Liver (tissue), 3 donors: ENCODE measurements around the gene LSMEM2.

Source experiments
- EGR1 ChIP-seq, 2 donors: IDR thresholded peaks; 2 replicates each; pipeline ENCODE4 v1.6.1; 2016 to 2018; ENCODE audit warnings: antibody characterized with exemption in 2 of 2, low read depth in 2 of 2
- GABPA ChIP-seq, 2 donors: IDR thresholded peaks in 1 of 2; conservative IDR thresholded peaks in 1 of 2; 2 replicates each; pipeline ENCODE4 v1.6.1; 2016; ENCODE audit warnings: antibody characterized with exemption in 2 of 2, mild to moderate bottlenecking in 1 of 2, moderate library complexity in 1 of 2
- RAD21 ChIP-seq, 2 donors: IDR thresholded peaks; 2 replicates each; pipeline ENCODE4 v1.6.1; 2016; ENCODE audit warnings: antibody characterized with exemption in 2 of 2, mild to moderate bottlenecking in 2 of 2
- TAF1 ChIP-seq: conservative IDR thresholded peaks from 2 replicates; pipeline ENCODE4 v1.6.1; 2016; ENCODE audit warnings: antibody characterized with exemption, mild to moderate bottlenecking
- YY1 ChIP-seq: IDR thresholded peaks from 2 replicates; pipeline ENCODE4 v1.6.1; 2016; ENCODE audit warnings: antibody characterized with exemption, mild to moderate bottlenecking
- TF ChIP-seq, protein P1 (sequence below): fragments of 150-350 bp; IDR thresholded peaks from 2 replicates; pipeline ENCODE4 v1.5.1; 2017; ENCODE audit warnings: improper control_type of control experiment, low read depth, low read length; ENCODE audit not compliant: missing input control
- TF ChIP-seq, protein P2 (sequence below): IDR thresholded peaks from 2 replicates; pipeline ENCODE4 v1.6.1; 2016; ENCODE audit warnings: antibody characterized with exemption
- donor health status: healthy.
- donor health status: healthy.

DNA sequence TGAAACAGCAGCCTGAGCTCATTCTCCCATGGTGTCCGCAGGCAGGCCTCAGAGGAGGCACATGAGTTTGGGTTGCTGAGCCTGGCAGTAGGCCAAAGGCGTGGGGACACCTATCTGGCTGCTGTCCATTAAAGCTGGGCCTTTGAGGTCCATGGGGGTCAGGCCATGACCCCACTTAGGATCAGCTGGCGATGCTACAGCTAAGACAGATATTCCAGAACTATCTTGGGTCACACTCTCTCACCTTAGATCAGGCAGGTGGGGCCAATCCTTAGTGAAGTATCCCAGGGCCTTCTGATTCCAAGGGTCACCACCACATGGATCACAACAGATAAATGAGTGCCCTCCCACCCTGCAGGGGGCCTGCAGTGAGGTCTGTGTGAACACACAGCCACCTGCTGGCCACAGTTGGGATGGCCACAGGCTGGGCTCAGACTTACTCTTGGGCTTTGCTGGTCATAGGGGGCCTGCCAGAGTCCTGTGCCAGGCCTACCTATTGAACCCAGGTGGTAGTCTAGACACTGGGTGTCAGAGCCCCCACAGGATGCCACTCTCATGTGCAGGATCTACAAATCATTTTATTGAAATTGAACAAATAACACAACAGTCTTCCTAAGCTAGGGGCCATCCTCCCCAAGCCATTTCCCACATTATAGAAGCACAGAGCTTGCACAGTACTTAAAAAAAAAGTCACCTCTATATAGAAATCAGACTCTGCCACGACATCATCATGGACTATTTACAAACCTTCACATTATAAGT lies 45.6 kb downstream of the LSMEM2 start:
- TF ChIP-seq, protein P1, sequence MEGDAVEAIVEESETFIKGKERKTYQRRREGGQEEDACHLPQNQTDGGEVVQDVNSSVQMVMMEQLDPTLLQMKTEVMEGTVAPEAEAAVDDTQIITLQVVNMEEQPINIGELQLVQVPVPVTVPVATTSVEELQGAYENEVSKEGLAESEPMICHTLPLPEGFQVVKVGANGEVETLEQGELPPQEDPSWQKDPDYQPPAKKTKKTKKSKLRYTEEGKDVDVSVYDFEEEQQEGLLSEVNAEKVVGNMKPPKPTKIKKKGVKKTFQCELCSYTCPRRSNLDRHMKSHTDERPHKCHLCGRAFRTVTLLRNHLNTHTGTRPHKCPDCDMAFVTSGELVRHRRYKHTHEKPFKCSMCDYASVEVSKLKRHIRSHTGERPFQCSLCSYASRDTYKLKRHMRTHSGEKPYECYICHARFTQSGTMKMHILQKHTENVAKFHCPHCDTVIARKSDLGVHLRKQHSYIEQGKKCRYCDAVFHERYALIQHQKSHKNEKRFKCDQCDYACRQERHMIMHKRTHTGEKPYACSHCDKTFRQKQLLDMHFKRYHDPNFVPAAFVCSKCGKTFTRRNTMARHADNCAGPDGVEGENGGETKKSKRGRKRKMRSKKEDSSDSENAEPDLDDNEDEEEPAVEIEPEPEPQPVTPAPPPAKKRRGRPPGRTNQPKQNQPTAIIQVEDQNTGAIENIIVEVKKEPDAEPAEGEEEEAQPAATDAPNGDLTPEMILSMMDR, result peak; percentile 84
- TF ChIP-seq GABPA (IDR thresholded peaks at IDR 0.05 in 1 of 2, conservative IDR thresholded peaks at IDR 0.05 in 1 of 2) (no peak), RAD21 (IDR thresholded peaks at IDR 0.05) (peak; percentile 83 to 92), TAF1 (no peak), YY1 (no peak), EGR1 (IDR thresholded peaks at IDR 0.05; ENCODE audit: low read depth in 2 of 2) (no peak)
- TF ChIP-seq, protein P2, sequence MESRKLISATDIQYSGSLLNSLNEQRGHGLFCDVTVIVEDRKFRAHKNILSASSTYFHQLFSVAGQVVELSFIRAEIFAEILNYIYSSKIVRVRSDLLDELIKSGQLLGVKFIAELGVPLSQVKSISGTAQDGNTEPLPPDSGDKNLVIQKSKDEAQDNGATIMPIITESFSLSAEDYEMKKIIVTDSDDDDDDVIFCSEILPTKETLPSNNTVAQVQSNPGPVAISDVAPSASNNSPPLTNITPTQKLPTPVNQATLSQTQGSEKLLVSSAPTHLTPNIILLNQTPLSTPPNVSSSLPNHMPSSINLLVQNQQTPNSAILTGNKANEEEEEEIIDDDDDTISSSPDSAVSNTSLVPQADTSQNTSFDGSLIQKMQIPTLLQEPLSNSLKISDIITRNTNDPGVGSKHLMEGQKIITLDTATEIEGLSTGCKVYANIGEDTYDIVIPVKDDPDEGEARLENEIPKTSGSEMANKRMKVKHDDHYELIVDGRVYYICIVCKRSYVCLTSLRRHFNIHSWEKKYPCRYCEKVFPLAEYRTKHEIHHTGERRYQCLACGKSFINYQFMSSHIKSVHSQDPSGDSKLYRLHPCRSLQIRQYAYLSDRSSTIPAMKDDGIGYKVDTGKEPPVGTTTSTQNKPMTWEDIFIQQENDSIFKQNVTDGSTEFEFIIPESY, result no peak
